SU-DHL-6 (cell line): ENCODE results near the gene CDK19.

Source experiments
- CTCF ChIP-seq: fragments of 200-600 bp; sonication (generic); IDR thresholded peaks from one replicate; pipeline ENCODE4 v1.5.1; 2017; ENCODE audit warnings: antibody characterized with exemption, mild to moderate bottlenecking, low read length, moderate library complexity; ENCODE audit not compliant: insufficient read depth, poor library complexity, severe bottlenecking
- EZH2phosphoT487 ChIP-seq: fragments of 200-600 bp; sonication (generic), shearing (Covaris generic); conservative IDR thresholded peaks from 2 replicates; pipeline ENCODE4 v1.6.1; 2018; ENCODE audit warnings: mild to moderate bottlenecking, antibody characterized with exemption, low read length, moderate library complexity, mixed read lengths

GRCh38 chr6:110795271-110795670 is 20.0 kb downstream of the CDK19 start:
- TF ChIP-seq CTCF (no peak), EZH2phosphoT487 (no peak)
